HTERT RPE-1 (cell line): ENCODE data around the gene BZW2.
"Not testable (repeated sequence)": the region's sequence is repeated elsewhere in the genome, so short reads cannot be mapped to it uniquely, and the experiment has no call there.

Experiments used
- in situ Hi-C: fragments of 300-500 bp; cut with MboI; formaldehyde crosslinking; loops from 4 replicates; pipeline ENCODE4 v1.14.3; 2020; ENCODE audit warnings: low sequenced_read_pairs

BZW2 gene

GRCh38 chr7:16644636-16645592 is 1.1 kb upstream of the BZW2 start:
- in situ Hi-C loops = no loop called here

- in situ Hi-C loops = no loop called here
Observed at GRCh38 chr7:16646472-16647072, 591 bp downstream of the BZW2 start.

- in situ Hi-C loops = no loop called here
Observed at GRCh38 chr7:16647435-16647960, 1.5 kb downstream of the BZW2 start.

GRCh38 chr7:16648551-16648950 is 2.6 kb downstream of the BZW2 start:
- in situ Hi-C loops = no loop called here

DNA sequence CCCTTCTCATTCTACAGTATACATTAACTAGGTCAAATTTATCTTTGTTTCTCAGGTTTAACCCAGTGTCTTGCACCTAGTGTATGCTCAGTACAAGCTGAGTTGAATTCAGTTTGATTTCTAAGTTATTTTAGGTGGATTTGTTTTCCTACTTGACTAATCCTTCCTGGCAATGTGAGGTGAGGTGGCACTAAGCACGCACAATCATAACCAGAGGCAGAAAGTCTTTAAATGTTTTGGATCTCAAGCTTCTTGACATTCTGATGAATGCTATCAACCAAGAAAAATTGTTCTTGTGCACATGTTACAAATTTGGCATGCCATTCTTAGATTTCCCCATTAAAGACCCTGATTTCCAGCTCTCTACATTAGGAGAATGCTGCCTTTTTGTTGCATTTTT is 3.2 kb downstream of the BZW2 start:
- in situ Hi-C loops = no loop called here

- in situ Hi-C loops = no loop called here
Observed at GRCh38 chr7:16650266-16650665, 4.3 kb downstream of the BZW2 start.

DNA sequence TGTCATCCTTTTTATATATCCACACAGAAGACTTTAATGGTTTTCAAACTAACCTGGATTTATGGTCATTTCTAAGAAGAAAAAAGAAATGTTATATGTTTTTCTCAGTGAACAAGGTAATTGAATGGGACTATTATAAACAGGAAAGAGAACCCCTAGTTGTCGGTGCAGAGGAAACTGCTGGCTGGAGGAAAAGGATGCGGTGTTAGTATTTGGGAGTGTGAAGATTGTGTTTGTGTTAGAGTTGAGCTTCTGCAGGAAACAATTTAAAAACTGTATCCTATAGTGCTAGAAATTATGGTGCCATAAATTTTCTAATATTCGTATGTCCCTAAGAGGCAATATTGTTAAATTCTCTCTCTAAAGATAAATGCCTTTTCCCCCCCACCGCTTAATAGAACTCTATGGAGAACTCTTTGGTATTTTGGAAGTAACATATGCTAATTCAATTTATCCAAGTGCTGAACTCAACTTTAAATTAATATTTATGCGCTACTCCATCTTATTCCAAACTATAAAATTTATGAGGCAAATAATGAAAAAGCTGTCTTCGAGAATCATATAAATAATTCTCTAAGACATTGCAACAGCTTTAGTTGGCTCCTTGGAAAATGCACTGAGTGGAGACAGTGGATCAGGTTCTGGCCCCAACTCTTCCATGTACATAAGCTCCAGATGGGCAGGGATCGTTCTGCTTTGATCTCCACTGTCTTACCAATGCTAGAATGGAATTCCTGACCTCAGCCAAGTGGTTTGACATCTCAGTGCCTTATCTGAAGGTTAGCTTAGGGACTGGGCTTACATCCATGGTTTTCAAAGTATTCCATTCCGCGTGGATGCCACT is 5.6 kb downstream of the BZW2 start:
- in situ Hi-C loops = no loop called here

DNA sequence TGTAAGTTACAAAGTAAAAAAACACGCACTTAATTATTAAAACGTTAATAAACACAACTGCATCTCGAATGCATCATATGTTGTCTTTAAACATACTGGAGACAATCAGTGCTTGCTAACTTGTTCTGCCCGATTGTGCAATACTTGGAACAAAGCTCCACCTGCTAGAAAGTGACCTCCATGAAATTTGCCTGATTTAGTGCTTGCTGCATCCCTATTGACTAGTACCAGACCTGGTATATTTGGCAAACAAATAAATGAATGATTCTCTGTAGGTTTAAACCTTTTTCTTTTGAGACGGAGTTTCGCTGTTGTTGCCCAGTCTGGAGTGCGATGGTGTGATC is 6.2 kb downstream of the BZW2 start:
- in situ Hi-C loops = no loop called here

GRCh38 chr7:16652888-16653287 is 6.9 kb downstream of the BZW2 start:
- in situ Hi-C loops = no loop called here

DNA sequence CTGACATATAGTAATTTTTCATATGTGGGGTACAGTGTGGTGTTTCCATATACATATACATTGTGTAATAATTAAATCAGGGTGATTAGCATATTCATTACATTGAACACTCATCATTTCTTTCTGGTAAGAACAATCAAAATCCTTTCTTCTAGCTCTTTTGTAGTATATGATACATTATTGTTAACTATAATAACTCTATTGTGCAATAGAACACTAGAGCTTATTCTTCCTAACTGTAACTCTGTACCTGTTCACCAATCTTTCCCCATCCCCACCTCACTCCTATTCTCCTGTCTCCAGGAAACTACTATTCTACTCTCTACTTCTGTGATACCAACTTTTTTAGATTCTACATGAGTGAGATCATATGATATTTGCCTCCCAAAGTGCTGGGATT is 9.4 kb downstream of the BZW2 start:
- in situ Hi-C loops = no loop called here

GRCh38 chr7:16656141-16656540 is 10.2 kb downstream of the BZW2 start:
- in situ Hi-C loops = no loop called here

GRCh38 chr7:16657656-16658279 is 11.8 kb downstream of the BZW2 start:
- in situ Hi-C loops = no loop called here

DNA sequence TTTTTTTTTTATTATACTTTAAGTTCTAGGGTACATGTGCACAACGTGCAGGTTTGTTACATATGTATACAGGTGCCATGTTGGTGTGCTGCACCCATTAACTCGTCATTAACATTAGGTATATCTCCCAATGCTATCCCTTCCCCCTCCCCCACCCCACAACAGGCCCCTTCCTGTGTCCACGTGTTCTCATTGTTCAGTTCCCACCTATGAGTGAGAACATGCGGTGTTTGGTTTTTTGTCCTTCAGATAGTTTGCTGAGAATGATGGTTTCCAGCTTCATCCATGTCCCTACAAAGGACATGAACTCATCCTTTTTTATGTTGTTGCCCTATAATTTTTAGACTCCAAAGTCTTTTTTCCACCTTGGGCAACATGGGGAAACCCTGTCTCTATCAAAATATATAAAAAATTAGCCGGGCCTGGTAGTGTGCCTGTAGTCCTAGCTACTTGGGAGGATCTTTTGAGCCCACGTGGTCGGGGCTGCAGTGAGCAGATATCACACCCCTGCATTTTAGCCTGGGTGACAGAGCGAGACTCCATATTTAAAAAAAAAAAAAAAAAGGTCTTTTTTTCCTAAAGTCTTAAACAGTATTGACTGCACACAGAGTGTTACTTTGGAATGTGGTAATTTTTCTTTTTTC is 14.0 kb downstream of the BZW2 start:
- in situ Hi-C loops = not testable (repeated sequence)

GRCh38 chr7:16660702-16661464 is 14.9 kb downstream of the BZW2 start:
- in situ Hi-C loops = no loop called here

DNA sequence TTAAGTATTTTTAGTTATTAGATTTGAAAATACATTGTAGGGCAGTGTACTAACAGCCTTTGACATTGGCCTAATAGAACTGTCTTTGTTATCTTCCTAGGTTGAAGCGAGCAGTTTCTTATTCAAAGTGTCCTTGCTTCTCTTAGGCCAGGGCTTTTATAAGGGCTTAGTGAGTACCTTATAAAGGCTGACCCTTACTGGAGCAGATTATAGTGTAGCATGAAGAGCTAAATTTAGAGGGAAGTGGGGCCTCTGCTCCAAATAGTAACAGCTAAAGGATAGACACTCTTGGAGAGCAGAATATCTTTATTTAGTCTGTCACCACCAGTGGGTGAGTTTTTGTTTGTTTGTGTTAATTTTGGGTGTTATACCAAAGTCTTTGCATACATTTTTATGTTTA is 15.9 kb downstream of the BZW2 start:
- in situ Hi-C loops = no loop called here

- in situ Hi-C loops = no loop called here
Observed at GRCh38 chr7:16667355-16667754, 21.4 kb downstream of the BZW2 start.

- in situ Hi-C loops = no loop called here
Observed at GRCh38 chr7:16668049-16668858, 22.3 kb downstream of the BZW2 start.

DNA sequence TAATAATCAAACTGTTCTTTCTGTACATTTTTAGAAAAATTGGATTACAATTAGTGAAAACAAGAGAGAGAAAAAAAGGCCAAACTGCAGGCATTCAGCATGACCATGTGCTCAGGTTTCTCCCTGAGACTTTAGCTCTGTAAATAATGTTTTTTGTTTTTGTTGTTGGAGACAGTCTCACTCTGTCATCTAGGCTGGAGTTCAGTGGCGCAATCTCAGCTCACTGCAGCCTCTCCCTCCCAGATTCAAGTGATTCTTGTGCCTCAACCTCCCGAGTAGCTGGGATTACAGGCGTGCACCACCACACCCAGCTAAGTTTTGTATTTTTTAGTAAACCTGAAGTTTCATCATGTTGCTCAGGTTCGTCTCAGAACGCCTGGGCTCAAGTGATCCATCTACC is 23.0 kb downstream of the BZW2 start:
- in situ Hi-C loops = no loop called here

- in situ Hi-C loops = no loop called here
Observed at GRCh38 chr7:16669581-16669980, 23.6 kb downstream of the BZW2 start.
